GM06990 (cell line): ENCODE data around the gene MEP1A.
"Not testable (repeated sequence)": the region's sequence is repeated elsewhere in the genome, so short reads cannot be mapped to it uniquely, and the experiment has no call there.

Experiments used
- DNase-seq: peaks from one replicate; pipeline ENCODE4 v3.0.0-alpha.2; 2011; ENCODE audit not compliant: insufficient read length; ENCODE audit errors: extremely low read depth
- H3K27me3 ChIP-seq: replicated peaks from 2 replicates; pipeline ENCODE4 v1.6.0; 2011; ENCODE audit warnings: low read length; ENCODE audit not compliant: control insufficient read depth, insufficient read depth
- H3K36me3 ChIP-seq: 2 replicates; pipeline ENCODE4 v1.5.1; 2011; ENCODE audit warnings: low read length; ENCODE audit not compliant: control insufficient read depth, insufficient read depth
- H3K4me3 ChIP-seq: replicated peaks from 2 replicates; pipeline ENCODE4 v1.5.1; 2011; ENCODE audit warnings: low read depth, mild to moderate bottlenecking, control low read depth, low read length
- CTCF ChIP-seq: IDR thresholded peaks from 2 replicates; pipeline ENCODE4 v1.5.1; 2011; ENCODE audit warnings: low read length, control low read depth, mild to moderate bottlenecking, inconsistent platforms; ENCODE audit not compliant: insufficient read depth, poor library complexity, severe bottlenecking

MEP1A gene

GRCh38 chr6:46772016-46772415 is 21.2 kb upstream of the MEP1A start:
- TF ChIP-seq CTCF, result no peak
- Histone ChIP-seq H3K4me3 (no peak overlapping the region), H3K27me3 (no peaks in the 10 kb centered on the region), H3K36me3 (no peaks in the 10 kb centered on the region)
- no peak for DNase-seq

GRCh38 chr6:46772762-46773161 is 20.4 kb upstream of the MEP1A start:
- Histone ChIP-seq H3K36me3 (no peaks in the 10 kb centered on the region), H3K4me3 (no peak overlapping the region), H3K27me3 (no peaks in the 10 kb centered on the region)
- DNase-seq, result no peak
- no peak for TF ChIP-seq CTCF

- no peak for TF ChIP-seq CTCF
Observed at GRCh38 chr6:46773201-46773855, 19.9 kb upstream of the MEP1A start.

GRCh38 chr6:46774736-46775135 is 18.5 kb upstream of the MEP1A start:
- H3K36me3 ChIP-seq, H3K4me3 ChIP-seq, H3K27me3 ChIP-seq, DNase-seq: not testable (repeated sequence)

More at GRCh38 chr6:46773201-46773855, 19.9 kb upstream of the MEP1A start:
- Histone ChIP-seq H3K4me3 (no peak overlapping the region), H3K27me3 (no peaks in the 10 kb centered on the region), H3K36me3 (no peaks in the 10 kb centered on the region)
- DNase-seq, result no peak

GRCh38 chr6:46776070-46776712 is 17.0 kb upstream of the MEP1A start:
- no peak overlapping the region for H3K4me3 ChIP-seq
- TF ChIP-seq CTCF, result no peak
- no peaks in the 10 kb centered on the region for H3K27me3 ChIP-seq
- DNase-seq, result no peak
- H3K36me3 ChIP-seq, result no peaks in the 10 kb centered on the region

GRCh38 chr6:46777476-46778346 is 15.5 kb upstream of the MEP1A start:
- Histone ChIP-seq H3K27me3 (no peaks in the 10 kb centered on the region), H3K36me3 (no peaks in the 10 kb centered on the region), H3K4me3 (no peak overlapping the region)
- no peak for DNase-seq
- no peak for TF ChIP-seq CTCF
